GM19043 (cell line): ENCODE measurements around the gene RELT.
"Not testable (repeated sequence)": the region's sequence is repeated elsewhere in the genome, so short reads cannot be mapped to it uniquely, and the experiment has no call there.

Experiments used
- ATAC-seq: cut with Tn5 transposase; IDR thresholded peaks from one replicate; pipeline ENCODE4 v1.9.1; 2021; ENCODE audit warnings: low read depth; ENCODE audit not compliant: unreplicated experiment

RELT gene

GRCh38 chr11:73426219-73426850 lies 50.1 kb downstream of the RELT start:
- no peak for ATAC-seq

GRCh38 chr11:73428227-73428626 lies 52.0 kb downstream of the RELT start:
- no peak for ATAC-seq

GRCh38 chr11:73428699-73429098 lies 52.5 kb downstream of the RELT start:
- no peak for ATAC-seq

- no peak for ATAC-seq
Measured at GRCh38 chr11:73429121-73429750, 53.0 kb downstream of the RELT start.

GRCh38 chr11:73430326-73430725 lies 54.1 kb downstream of the RELT start:
- ATAC-seq, result no peak

- no peak for ATAC-seq
Measured at GRCh38 chr11:73431396-73431795, 55.2 kb downstream of the RELT start.

- ATAC-seq, result not testable (repeated sequence)
Measured at GRCh38 chr11:73436859-73437258, 60.7 kb downstream of the RELT start.

- no peak for ATAC-seq
Measured at GRCh38 chr11:73439002-73439843, 63.0 kb downstream of the RELT start.

GRCh38 chr11:73445980-73446379 lies 69.8 kb downstream of the RELT start:
- ATAC-seq, result no peak

- no peak for ATAC-seq
Measured at GRCh38 chr11:73446766-73447165, 70.6 kb downstream of the RELT start.
